Heart right ventricle (tissue), 16 donors: ENCODE data around the gene SCD5. TPM values are rescaled to one million over a fixed set of nuclear protein-coding genes. Genes with fewer than 3 reads are reported as not detected.
A peak's percentile ranks its signal among the peaks of the same experiment; 100 is the strongest.

Experiments
- ATAC-seq, 8 donors: fragments of 200-7000 bp; cut with Tn5 transposase; one replicate each; pipeline ENCODE4 v1.9.1; 2020; ENCODE audit warnings: mild to moderate bottlenecking in 8 of 8, moderate library complexity in 8 of 8, moderate number of reproducible peaks in 1 of 8
- DNase-seq, 2 donors: peaks; one replicate each; pipeline ENCODE4 v3.0.0-alpha.2; 2020
- H3K27ac ChIP-seq, 10 donors: fragments of 200-600 bp; sonication (generic) in 2 of 10; one replicate each; pipeline versions ENCODE4 v1.5.0 to v1.8.0; 2020 to 2022; ENCODE audit warnings: mild to moderate bottlenecking in 3 of 10
- H3K27me3 ChIP-seq, 7 donors: fragments of 200-600 bp; one replicate each; pipeline ENCODE4 v1.8.0; 2021 to 2022; ENCODE audit warnings: mild to moderate bottlenecking in 2 of 7
- H3K36me3 ChIP-seq, 9 donors: fragments of 200-600 bp; sonication (generic) in 1 of 9; one replicate each; pipeline versions ENCODE4 v1.5.0 to v1.8.0; 2020 to 2022; ENCODE audit warnings: mild to moderate bottlenecking in 2 of 9
- H3K4me1 ChIP-seq, 9 donors: fragments of 200-600 bp; sonication (generic) in 1 of 9; one replicate each; pipeline versions ENCODE4 v1.5.0 to v1.8.0; 2020 to 2022; ENCODE audit warnings: mild to moderate bottlenecking in 4 of 9
- H3K4me3 ChIP-seq, 10 donors: fragments of 200-600 bp; sonication (generic) in 2 of 10; one replicate each; pipeline versions ENCODE4 v1.5.0 to v1.8.0; 2020 to 2022; ENCODE audit warnings: mild to moderate bottlenecking in 7 of 10, moderate library complexity in 2 of 10
- H3K9me3 ChIP-seq, 11 donors: fragments of 200-600 bp in 10 of 11; sonication (generic) in 2 of 11; one replicate each; pipeline versions ENCODE4 v1.5.0 to v1.8.0; 2013 to 2022; ENCODE audit warnings: mild to moderate bottlenecking in 2 of 11, control low read depth in 1 of 11, moderate library complexity in 1 of 11
- CTCF ChIP-seq, 9 donors: fragments of 200-600 bp; sonication (generic) in 2 of 9; IDR thresholded peaks; one replicate each; pipeline versions ENCODE4 v1.5.0 to v1.8.0; 2021 to 2022; ENCODE audit warnings: antibody characterized with exemption in 9 of 9, mild to moderate bottlenecking in 5 of 9, moderate library complexity in 1 of 9
- WGBS, 2 donors: extraction: QIAGEN DNeasy Blood & Tissue Kit; methylation state at CpG; one replicate each; pipeline ENCODE4 v1.1.7; 2013; ENCODE audit warnings: inconsistent platforms in 1 of 2; 5-methylcytosine and 5-hydroxymethylcytosine counted together
- intact Hi-C, 10 donors: fragments of 100-400 bp; cut with DNase I; formaldehyde crosslinking; loops; one replicate each; pipeline versions ENCODE4 v1.11.1 to v1.14.2; 2022
- polyA plus RNA-seq, 2 donors: library from polyadenylated mRNA; stranded (reverse); fragments of 200-250 nt; gene quantifications; one replicate each; pipeline ENCODE4 v1.2.3, GENCODE V29; 2013
- total RNA-seq, 10 donors: library from RNA; stranded (reverse); fragmentation: NEBNext Ultra II Directional in 3 of 10; extraction: Animal tissue kit (Norgen Biotek cat#: 25700) in 3 of 10; gene quantifications; one replicate each; pipeline versions ENCODE4 v1.2.1 to v1.2.4, GENCODE V29; 2021 to 2023
- donor health status: Arrhythmogenic right ventricular cardiomyopathy.
- donor health status: ischemic (EF 13 %, LVEDD 7.1; RV severe dilation, severe dysfunction).
- donor health status: healthy with polysubstance abuse.
- donor health status: DM: no; HTN: yes; CAD: no.
- donor health status: DM: no; HTN: no; CAD: no.
- donor health status: ischemic (EF 25% LVEDD 6.9; RV normal size, moderate dysfunction).
- donor health status: ischemic (EF 25% LVEDD 5.7; RV mildly dilated, moderate dysfunction).
- donor health status: healthy.
- donor health status: DM: yes; HTN: yes; CAD: no.
- donor health status: Ischemic cardiomyopathy.
- donor health status: ischemic (EF 35%, LVEDD 5.7; RV mildly dilated, moderate dysfunction).
- donor health status: nonischemic (EF 11% LVEDD 7.7; RV severe dilation, severe dysfunction).
- donor health status: DM: yes; HTN: yes; CAD: no.
- donor health status: PGD.
- donor health status: ischemic (EF 29% LVEDD 5.4; RV normal size, mild dysfunction).
- donor health status: nonischemic (EF 23%, LVEDD 6.1; RV moderate dilation, normal function).

Gene SCD5
- total and polyA plus RNA-seq, 12 donors = 1.7 to 6.7 (median 3.1) TPM

GRCh38 chr4:82782626-82783345 lies 15.8 kb downstream of the SCD5 start:
- Histone ChIP-seq H3K27ac (no peak overlapping the region), H3K9me3 (no peaks in the 10 kb centered on the region), H3K36me3 (no peaks in the 10 kb centered on the region), H3K4me3 (no peak overlapping the region), H3K27me3 (no peaks in the 10 kb centered on the region), H3K4me1 (peaks cover 0 to 55% (median 26%) of the 10 kb centered on the region in 9 donors)
- DNase-seq (no peak), ATAC-seq (no peak)
- intact Hi-C loops = no loop called here
- TF ChIP-seq CTCF (IDR thresholded peaks at IDR 0.05) = no peak
- 72 to 81% methylated on average over 5 of the region's 5 CpGs for WGBS, 2 donors

- H3K27ac ChIP-seq = peak overlapping the region in 2 of 10 donors; percentile 14 to 30
- H3K4me3 ChIP-seq = no peak overlapping the region
- peaks cover 0 to 35% (median 19%) of the 10 kb centered on the region in 9 donors for H3K4me1 ChIP-seq
- peak; percentile 80 to 85 for DNase-seq
- intact Hi-C loops = no loop called here
- 37 to 39% methylated on average over 10 of the region's 10 CpGs for WGBS, 2 donors
- H3K27me3 ChIP-seq = no peaks in the 10 kb centered on the region
- H3K36me3 ChIP-seq = no peaks in the 10 kb centered on the region
- ATAC-seq = peak; percentile 61 to 85 (median 76)
- H3K9me3 ChIP-seq = no peaks in the 10 kb centered on the region
- no peak for TF ChIP-seq CTCF (IDR thresholded peaks at IDR 0.05)
Measured at GRCh38 chr4:82780752-82781231, 17.8 kb downstream of the SCD5 start.

- Histone ChIP-seq H3K27me3 (no peaks in the 10 kb centered on the region), H3K27ac (peak overlapping the region in 1 of 10 donors; percentile 30), H3K9me3 (no peaks in the 10 kb centered on the region), H3K4me1 (peaks cover 0 to 30% (median 14%) of the 10 kb centered on the region in 9 donors), H3K36me3 (no peaks in the 10 kb centered on the region), H3K4me3 (no peak overlapping the region)
- WGBS, 2 donors = 68 to 71% methylated on average over 1 of the region's 1 CpG
- TF ChIP-seq CTCF (IDR thresholded peaks at IDR 0.05) = no peak
- ATAC-seq (no peak), DNase-seq (no peak)
- intact Hi-C loops = no loop called here
Measured at GRCh38 chr4:82780170-82780751, 18.3 kb downstream of the SCD5 start.

GRCh38 chr4:82779032-82779431 lies 19.6 kb downstream of the SCD5 start:
- H3K27ac ChIP-seq = no peak overlapping the region
- DNase-seq = no peak
- no peak overlapping the region for H3K4me3 ChIP-seq
- H3K9me3 ChIP-seq = no peaks in the 10 kb centered on the region
- H3K4me1 ChIP-seq = peaks cover 0 to 28% (median 10%) of the 10 kb centered on the region in 9 donors
- intact Hi-C loops = no loop called here
- ATAC-seq = no peak
- 84 to 96% methylated on average over 9 to 11 of the region's 11 CpGs for WGBS, 2 donors
- no peaks in the 10 kb centered on the region for H3K36me3 ChIP-seq
- no peak for TF ChIP-seq CTCF (IDR thresholded peaks at IDR 0.05)
- H3K27me3 ChIP-seq = no peaks in the 10 kb centered on the region
